Thyroid gland (tissue), 4 donors: Measurements from ENCODE around the gene CLASP1.

ENCODE experiments used
- POLR2A ChIP-seq, 2 donors: fragments of 450-650 bp; IDR thresholded peaks; one replicate each; pipeline ENCODE4 v1.6.1; 2017; ENCODE audit warnings: antibody characterized with exemption in 2 of 2, mild to moderate bottlenecking in 2 of 2, moderate library complexity in 1 of 2
- TF ChIP-seq, protein P1 (sequence below), 6 experiments: fragments of 200-600 bp in 3 of 6; fragments of 450-650 bp in 3 of 6; sonication (generic) in 3 of 6; IDR thresholded peaks; one replicate each; pipeline ENCODE4 v1.5.1; 2016 to 2019; ENCODE audit warnings: antibody characterized with exemption in 6 of 6, mild to moderate bottlenecking in 2 of 6, inconsistent platforms in 1 of 6, moderate library complexity in 1 of 6

GRCh38 chr2:121335294-121336290 is 313.7 kb downstream of the CLASP1 start:
- TF ChIP-seq, protein P1, sequence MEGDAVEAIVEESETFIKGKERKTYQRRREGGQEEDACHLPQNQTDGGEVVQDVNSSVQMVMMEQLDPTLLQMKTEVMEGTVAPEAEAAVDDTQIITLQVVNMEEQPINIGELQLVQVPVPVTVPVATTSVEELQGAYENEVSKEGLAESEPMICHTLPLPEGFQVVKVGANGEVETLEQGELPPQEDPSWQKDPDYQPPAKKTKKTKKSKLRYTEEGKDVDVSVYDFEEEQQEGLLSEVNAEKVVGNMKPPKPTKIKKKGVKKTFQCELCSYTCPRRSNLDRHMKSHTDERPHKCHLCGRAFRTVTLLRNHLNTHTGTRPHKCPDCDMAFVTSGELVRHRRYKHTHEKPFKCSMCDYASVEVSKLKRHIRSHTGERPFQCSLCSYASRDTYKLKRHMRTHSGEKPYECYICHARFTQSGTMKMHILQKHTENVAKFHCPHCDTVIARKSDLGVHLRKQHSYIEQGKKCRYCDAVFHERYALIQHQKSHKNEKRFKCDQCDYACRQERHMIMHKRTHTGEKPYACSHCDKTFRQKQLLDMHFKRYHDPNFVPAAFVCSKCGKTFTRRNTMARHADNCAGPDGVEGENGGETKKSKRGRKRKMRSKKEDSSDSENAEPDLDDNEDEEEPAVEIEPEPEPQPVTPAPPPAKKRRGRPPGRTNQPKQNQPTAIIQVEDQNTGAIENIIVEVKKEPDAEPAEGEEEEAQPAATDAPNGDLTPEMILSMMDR (IDR thresholded peaks at IDR 0.05): no peak
- no peak for TF ChIP-seq POLR2A (IDR thresholded peaks at IDR 0.05)
